Activated T-cell treated with anti-CD3 and anti-CD28 coated beads, Interleukin-2, amount 50 U/mL, for 4 hours (primary cell): ENCODE data around the gene TENM4. TPM values are rescaled to one million over a fixed set of nuclear protein-coding genes. Genes with fewer than 3 reads are reported as not detected.
"Not testable (repeated sequence)": the region's sequence is repeated elsewhere in the genome, so short reads cannot be mapped to it uniquely, and the experiment has no call there.

Experiments used
- ATAC-seq, 2 donors: fragments of 200-7000 bp; cut with Tn5 transposase; one replicate each; pipeline ENCODE4 v1.10.0; 2021
- DNase-seq: peaks from one replicate; pipeline ENCODE4 v3.0.0-alpha.2; 2020
- H3K27me3 Mint-ChIP-seq: one replicate; pipeline ENCODE4 v1.8.0; 2021; ENCODE audit warnings: low read depth, mixed read lengths
- H3K36me3 Mint-ChIP-seq: one replicate; pipeline ENCODE4 v1.8.0; 2022; ENCODE audit warnings: mixed read lengths; ENCODE audit not compliant: insufficient read depth
- H3K4me1 Mint-ChIP-seq: one replicate; pipeline ENCODE4 v1.8.0; 2021; ENCODE audit warnings: low read depth, mixed read lengths
- H3K4me3 Mint-ChIP-seq: one replicate; pipeline ENCODE4 v1.8.0; 2021; ENCODE audit warnings: mild to moderate bottlenecking, moderate library complexity, mixed read lengths
- H3K9me3 Mint-ChIP-seq: one replicate; pipeline ENCODE4 v1.8.0; 2021; ENCODE audit warnings: mixed read lengths
- total RNA-seq, 3 donors: library from RNA; stranded (reverse); gene quantifications; one replicate each; pipeline ENCODE4 v1.2.1, GENCODE V29; 2021

Gene TENM4
- total RNA-seq, 3 donors from 2014 or later = 0.10 to 0.30 TPM; not detected in 1

GRCh38 chr11:79243422-79244210 is 197.2 kb downstream of the TENM4 start:
- ATAC-seq = no peak
- H3K36me3 Mint-ChIP-seq = no peaks in the 10 kb centered on the region
- H3K9me3 Mint-ChIP-seq = no peaks in the 10 kb centered on the region
- H3K4me3 Mint-ChIP-seq = no peak overlapping the region
- H3K4me1 Mint-ChIP-seq = no peaks in the 10 kb centered on the region
- DNase-seq = no peak
- peaks cover 3% of the 10 kb centered on the region for H3K27me3 Mint-ChIP-seq

- Mint-ChIP-seq H3K9me3 (no peaks in the 10 kb centered on the region), H3K27me3 (peaks cover 3% of the 10 kb centered on the region), H3K4me3 (no peak overlapping the region), H3K36me3 (no peaks in the 10 kb centered on the region), H3K4me1 (no peaks in the 10 kb centered on the region)
- ATAC-seq (no peak), DNase-seq (no peak)
Measured at GRCh38 chr11:79242616-79243015, 198.2 kb downstream of the TENM4 start.

- Mint-ChIP-seq H3K4me3 (no peak overlapping the region), H3K4me1 (no peaks in the 10 kb centered on the region), H3K9me3 (no peaks in the 10 kb centered on the region), H3K36me3 (no peaks in the 10 kb centered on the region), H3K27me3 (peaks cover 3% of the 10 kb centered on the region)
- ATAC-seq (no peak), DNase-seq (no peak)
Measured at GRCh38 chr11:79241852-79242241, 199.0 kb downstream of the TENM4 start.

DNA sequence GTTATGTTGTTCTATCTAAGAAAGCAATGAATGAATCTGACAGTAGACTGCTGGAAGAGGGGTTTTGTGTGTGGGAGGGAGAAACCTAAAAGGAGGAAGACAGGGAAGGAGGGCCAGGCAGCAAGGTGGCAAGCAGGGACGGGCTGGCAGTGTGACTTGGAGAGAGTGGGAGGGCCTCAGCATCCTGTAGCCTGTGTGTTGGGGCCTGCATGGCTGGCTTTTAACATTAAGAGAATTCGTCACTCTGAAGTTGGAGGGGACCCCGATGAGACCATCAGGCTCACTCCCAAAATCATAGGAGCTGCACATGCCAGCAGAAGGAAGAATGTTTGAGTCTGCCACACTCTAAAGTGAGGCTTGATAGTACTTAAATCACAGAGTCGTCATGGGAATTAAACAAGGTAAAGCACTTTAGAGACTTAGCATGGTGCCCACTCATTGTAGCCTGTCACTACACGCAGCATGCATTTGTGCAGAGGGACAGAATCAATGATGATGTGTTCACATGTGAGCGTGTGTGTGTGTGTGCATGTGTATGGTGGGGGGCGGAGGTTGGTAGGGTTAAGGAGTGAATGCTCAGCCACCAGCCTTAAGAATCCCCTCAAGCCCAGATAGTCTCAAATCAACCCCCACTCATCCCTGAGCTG is 199.5 kb downstream of the TENM4 start:
- Mint-ChIP-seq H3K27me3 (peaks cover 3% of the 10 kb centered on the region), H3K4me1 (no peaks in the 10 kb centered on the region), H3K9me3 (no peaks in the 10 kb centered on the region), H3K36me3 (no peaks in the 10 kb centered on the region), H3K4me3 (no peak overlapping the region)
- DNase-seq = no peak
- no peak for ATAC-seq

DNA sequence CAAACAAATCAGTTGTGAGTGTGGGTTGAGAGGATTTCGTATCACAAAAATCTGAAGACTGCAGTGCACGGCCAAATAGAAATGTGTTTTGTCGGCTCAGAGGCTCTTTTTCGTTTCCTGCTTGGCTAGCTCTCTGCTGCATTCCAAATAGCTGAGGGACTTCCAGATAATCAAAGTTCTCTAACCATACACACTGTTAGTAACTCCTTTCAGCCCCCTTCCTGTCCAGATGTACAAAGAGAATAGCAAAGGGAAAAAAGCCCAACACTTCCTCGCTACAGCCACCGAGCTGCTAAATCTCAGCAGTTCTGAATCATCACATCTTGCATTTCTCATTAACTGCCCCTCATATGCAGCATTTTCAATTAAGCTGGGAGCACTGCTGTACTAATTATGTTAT is 203.1 kb downstream of the TENM4 start:
- Mint-ChIP-seq H3K4me1 (no peaks in the 10 kb centered on the region), H3K4me3 (no peak overlapping the region), H3K36me3 (no peaks in the 10 kb centered on the region), H3K27me3 (no peaks in the 10 kb centered on the region), H3K9me3 (no peaks in the 10 kb centered on the region)
- DNase-seq (no peak), ATAC-seq (no peak)

GRCh38 chr11:79237091-79237490 is 203.7 kb downstream of the TENM4 start:
- no peaks in the 10 kb centered on the region for H3K4me1 Mint-ChIP-seq
- no peak overlapping the region for H3K4me3 Mint-ChIP-seq
- no peaks in the 10 kb centered on the region for H3K9me3 Mint-ChIP-seq
- ATAC-seq (no peak), DNase-seq (no peak)
- no peaks in the 10 kb centered on the region for H3K27me3 Mint-ChIP-seq
- H3K36me3 Mint-ChIP-seq = no peaks in the 10 kb centered on the region

DNA sequence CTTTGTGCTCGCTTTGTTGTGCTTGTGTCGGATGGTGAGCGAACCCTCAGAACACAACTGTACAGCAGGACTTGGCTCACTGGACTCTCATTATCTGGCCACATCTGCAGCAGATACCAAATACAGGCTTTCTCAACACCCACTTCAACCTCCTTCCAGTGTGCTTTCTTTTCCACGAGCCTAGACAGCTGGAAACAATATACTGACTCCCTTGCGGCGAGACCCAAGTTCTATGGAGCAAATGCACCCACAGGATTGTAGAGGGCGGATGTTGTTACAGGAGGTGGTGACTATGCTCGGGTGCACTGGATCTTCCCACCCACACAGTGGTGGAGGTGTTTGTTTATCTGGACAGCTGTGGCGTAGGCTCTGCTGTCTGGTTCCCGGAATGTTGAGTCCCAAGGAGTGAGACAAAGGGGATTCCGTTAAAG is 204.3 kb downstream of the TENM4 start:
- H3K4me1 Mint-ChIP-seq = no peaks in the 10 kb centered on the region
- H3K36me3 Mint-ChIP-seq = no peaks in the 10 kb centered on the region
- H3K4me3 Mint-ChIP-seq = no peak overlapping the region
- DNase-seq = no peak
- H3K9me3 Mint-ChIP-seq = no peaks in the 10 kb centered on the region
- no peak for ATAC-seq
- no peaks in the 10 kb centered on the region for H3K27me3 Mint-ChIP-seq

DNA sequence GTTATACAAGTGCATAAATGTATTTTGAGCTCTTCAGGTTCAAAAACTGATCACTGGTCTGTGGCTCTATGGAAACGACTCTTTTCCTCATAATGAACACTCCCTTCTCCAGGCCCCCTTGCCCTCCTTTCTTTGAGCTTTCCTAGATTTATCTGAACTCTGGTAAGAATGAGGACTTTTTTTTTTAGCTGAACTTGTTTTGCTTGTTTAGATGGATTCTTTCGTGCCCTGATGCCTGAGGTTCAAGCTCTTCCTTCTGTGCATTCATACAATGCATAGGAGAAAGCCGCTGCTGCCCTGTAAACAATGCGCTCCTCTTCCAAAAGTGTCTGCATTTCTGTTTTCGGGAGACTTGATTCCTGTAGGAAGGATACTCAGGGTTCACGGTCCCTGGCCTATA is 205.1 kb downstream of the TENM4 start:
- no peaks in the 10 kb centered on the region for H3K9me3 Mint-ChIP-seq
- no peaks in the 10 kb centered on the region for H3K27me3 Mint-ChIP-seq
- no peaks in the 10 kb centered on the region for H3K4me1 Mint-ChIP-seq
- H3K4me3 Mint-ChIP-seq = no peak overlapping the region
- no peaks in the 10 kb centered on the region for H3K36me3 Mint-ChIP-seq
- ATAC-seq (no peak), DNase-seq (no peak)

- H3K27me3 Mint-ChIP-seq = no peaks in the 10 kb centered on the region
- H3K9me3 Mint-ChIP-seq = no peaks in the 10 kb centered on the region
- ATAC-seq = no peak
- no peaks in the 10 kb centered on the region for H3K36me3 Mint-ChIP-seq
- H3K4me3 Mint-ChIP-seq = no peak overlapping the region
- DNase-seq = no peak
- H3K4me1 Mint-ChIP-seq = no peaks in the 10 kb centered on the region
Measured at GRCh38 chr11:79232346-79232745, 208.5 kb downstream of the TENM4 start.

GRCh38 chr11:79229047-79229446 is 211.8 kb downstream of the TENM4 start:
- ATAC-seq (no peak), DNase-seq (no peak)
- Mint-ChIP-seq H3K36me3 (no peaks in the 10 kb centered on the region), H3K4me1 (no peaks in the 10 kb centered on the region), H3K9me3 (no peaks in the 10 kb centered on the region), H3K27me3 (no peaks in the 10 kb centered on the region), H3K4me3 (no peak overlapping the region)

- no peaks in the 10 kb centered on the region for H3K9me3 Mint-ChIP-seq
- DNase-seq (no peak), ATAC-seq (no peak)
- no peaks in the 10 kb centered on the region for H3K36me3 Mint-ChIP-seq
- H3K4me3 Mint-ChIP-seq = no peak overlapping the region
- H3K4me1 Mint-ChIP-seq = no peaks in the 10 kb centered on the region
- H3K27me3 Mint-ChIP-seq = no peaks in the 10 kb centered on the region
Measured at GRCh38 chr11:79227767-79228755, 212.8 kb downstream of the TENM4 start.

DNA sequence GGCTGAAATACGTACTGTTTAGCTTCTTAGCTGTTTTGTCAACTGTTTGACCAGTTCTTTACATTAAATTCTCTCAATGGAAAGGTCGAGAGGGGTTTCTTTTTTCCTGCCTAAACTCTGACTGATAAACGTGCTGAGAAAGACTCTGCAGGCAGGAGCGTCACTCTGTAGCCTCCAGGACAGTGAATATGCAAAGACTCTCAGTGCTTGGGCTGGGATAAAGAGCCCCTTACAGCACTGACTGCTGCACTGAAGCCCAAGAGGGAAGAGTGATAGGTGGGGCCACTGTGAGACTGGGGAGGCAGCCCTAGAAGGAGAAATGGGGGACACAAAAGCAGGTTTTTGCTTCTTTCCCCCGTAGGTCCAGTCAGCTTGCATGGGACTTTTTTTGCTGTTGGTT is 213.5 kb downstream of the TENM4 start:
- DNase-seq = no peak
- H3K9me3 Mint-ChIP-seq = no peaks in the 10 kb centered on the region
- no peaks in the 10 kb centered on the region for H3K36me3 Mint-ChIP-seq
- no peaks in the 10 kb centered on the region for H3K27me3 Mint-ChIP-seq
- H3K4me3 Mint-ChIP-seq = no peak overlapping the region
- no peak for ATAC-seq
- H3K4me1 Mint-ChIP-seq = no peaks in the 10 kb centered on the region

DNA sequence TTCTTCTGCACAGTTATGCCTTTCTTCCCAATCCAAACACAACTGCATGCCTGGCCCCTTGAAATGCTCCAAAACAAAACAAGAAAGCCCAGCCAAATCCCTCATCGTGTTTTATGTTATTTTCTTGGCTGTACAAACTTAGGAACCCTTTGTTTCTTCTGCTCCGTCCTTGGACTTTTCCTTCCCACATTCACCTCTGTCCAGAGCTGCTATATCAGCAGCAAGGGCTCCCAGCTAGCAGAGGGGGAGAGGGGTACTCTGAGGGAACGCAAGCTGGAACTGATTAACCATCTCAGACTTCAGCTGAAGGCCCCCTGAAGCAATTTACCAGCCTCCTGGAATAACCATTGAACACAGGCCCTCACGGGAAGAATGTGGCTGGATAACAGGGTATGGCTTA is 214.7 kb downstream of the TENM4 start:
- no peak for DNase-seq
- H3K27me3 Mint-ChIP-seq = no peaks in the 10 kb centered on the region
- no peak overlapping the region for H3K4me3 Mint-ChIP-seq
- no peaks in the 10 kb centered on the region for H3K9me3 Mint-ChIP-seq
- no peaks in the 10 kb centered on the region for H3K36me3 Mint-ChIP-seq
- no peaks in the 10 kb centered on the region for H3K4me1 Mint-ChIP-seq
- ATAC-seq = no peak

GRCh38 chr11:79222163-79222562 is 218.7 kb downstream of the TENM4 start:
- H3K4me3 Mint-ChIP-seq, H3K36me3 Mint-ChIP-seq, H3K27me3 Mint-ChIP-seq, H3K4me1 Mint-ChIP-seq, ATAC-seq, DNase-seq, H3K9me3 Mint-ChIP-seq: not testable (repeated sequence)
